ENCODE results near the gene PPHLN1. TPM values are rescaled to one million over a fixed set of nuclear protein-coding genes. Genes with fewer than 3 reads are reported as not detected.

The PPHLN1 gene
- polyA plus RNA-seq, 3 donors: 40.7 to 74.8 (median 68.7) TPM

- intact Hi-C loops (cut with micrococcal nuclease): no loop called here
- H3K9ac ChIP-seq (ENCODE audit: insufficient read depth, low read length, poor library complexity, severe bottlenecking): no peak overlapping the region
- no peaks in the 10 kb centered on the region for H3K27me3 Mint-ChIP-seq (ENCODE audit: low read depth in 3 of 3)
- no peaks in the 10 kb centered on the region for H3K79me2 ChIP-seq (ENCODE audit: insufficient read depth, low read length)
- no peaks in the 10 kb centered on the region for H3K36me3 ChIP-seq (replicated peaks in 1 of 2; ENCODE audit: control insufficient read depth in 1 of 2, insufficient read depth in 2 of 2, low read length in 2 of 2)
- H3K4me2 ChIP-seq (replicated peaks; ENCODE audit: extremely low read depth, low read length, poor library complexity, severe bottlenecking): no peak overlapping the region
- DNase-seq: no peak
- H3K27ac ChIP-seq (ENCODE audit: low read depth in 1 of 2, low read length in 2 of 2): no peak overlapping the region
- no peaks in the 10 kb centered on the region for H3K9me3 ChIP-seq (replicated peaks in 1 of 2; ENCODE audit: control insufficient read depth in 1 of 2, insufficient read depth in 1 of 2, low read length in 2 of 2)
- no peak overlapping the region for H3K4me3 ChIP-seq (replicated peaks in 1 of 3; ENCODE audit: low read depth in 2 of 3, low read length in 3 of 3)
- TF ChIP-seq, protein P1, sequence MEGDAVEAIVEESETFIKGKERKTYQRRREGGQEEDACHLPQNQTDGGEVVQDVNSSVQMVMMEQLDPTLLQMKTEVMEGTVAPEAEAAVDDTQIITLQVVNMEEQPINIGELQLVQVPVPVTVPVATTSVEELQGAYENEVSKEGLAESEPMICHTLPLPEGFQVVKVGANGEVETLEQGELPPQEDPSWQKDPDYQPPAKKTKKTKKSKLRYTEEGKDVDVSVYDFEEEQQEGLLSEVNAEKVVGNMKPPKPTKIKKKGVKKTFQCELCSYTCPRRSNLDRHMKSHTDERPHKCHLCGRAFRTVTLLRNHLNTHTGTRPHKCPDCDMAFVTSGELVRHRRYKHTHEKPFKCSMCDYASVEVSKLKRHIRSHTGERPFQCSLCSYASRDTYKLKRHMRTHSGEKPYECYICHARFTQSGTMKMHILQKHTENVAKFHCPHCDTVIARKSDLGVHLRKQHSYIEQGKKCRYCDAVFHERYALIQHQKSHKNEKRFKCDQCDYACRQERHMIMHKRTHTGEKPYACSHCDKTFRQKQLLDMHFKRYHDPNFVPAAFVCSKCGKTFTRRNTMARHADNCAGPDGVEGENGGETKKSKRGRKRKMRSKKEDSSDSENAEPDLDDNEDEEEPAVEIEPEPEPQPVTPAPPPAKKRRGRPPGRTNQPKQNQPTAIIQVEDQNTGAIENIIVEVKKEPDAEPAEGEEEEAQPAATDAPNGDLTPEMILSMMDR (IDR thresholded peaks at IDR 0.05): no peak
- H3K4me1 ChIP-seq (ENCODE audit: control insufficient read depth in 1 of 2, insufficient read depth in 2 of 2, low read length in 2 of 2): peaks cover 14 to 17% of the 10 kb centered on the region in 2 donors
- peaks cover 0 to 3% (median 0%) of the 10 kb centered on the region in 7 donors for H3K9me3 Mint-ChIP-seq
- no peak overlapping the region for H2AFZ ChIP-seq (ENCODE audit: insufficient read depth, low read depth, low read length, poor library complexity, severe bottlenecking)
- no peaks in the 10 kb centered on the region for H3K27me3 ChIP-seq (ENCODE audit: control insufficient read depth in 2 of 2, insufficient read depth in 2 of 2, low read length in 2 of 2)
- no peaks in the 10 kb centered on the region for H4K20me1 ChIP-seq (ENCODE audit: insufficient read depth, low read length)
- H3K4me3 Mint-ChIP-seq: no peak overlapping the region
- H3K27ac Mint-ChIP-seq: no peak overlapping the region
- WGBS (ENCODE audit: insufficient coverage): 91% methylated on average over 1 of the region's 3 CpGs
- H3K36me3 Mint-ChIP-seq: no peaks in the 10 kb centered on the region
- peaks cover 18% of the 10 kb centered on the region for H3K4me1 Mint-ChIP-seq
These were observed 44.1 kb upstream of the PPHLN1 start for GRCh38 chr12:42281844-42282243.

- Histone ChIP-seq H3K4me1 (ENCODE audit: control insufficient read depth in 1 of 2, insufficient read depth in 2 of 2, low read length in 2 of 2) (peaks cover 14 to 17% of the 10 kb centered on the region in 2 donors), H3K27ac (ENCODE audit: low read depth in 1 of 2, low read length in 2 of 2) (no peak overlapping the region), H3K4me2 (replicated peaks; ENCODE audit: extremely low read depth, low read length, poor library complexity, severe bottlenecking) (no peak overlapping the region), H3K79me2 (ENCODE audit: insufficient read depth, low read length) (no peaks in the 10 kb centered on the region), H4K20me1 (ENCODE audit: insufficient read depth, low read length) (no peaks in the 10 kb centered on the region), H3K36me3 (replicated peaks in 1 of 2; ENCODE audit: control insufficient read depth in 1 of 2, insufficient read depth in 2 of 2, low read length in 2 of 2) (no peaks in the 10 kb centered on the region), H3K4me3 (replicated peaks in 1 of 3; ENCODE audit: low read depth in 2 of 3, low read length in 3 of 3) (no peak overlapping the region), H3K9me3 (replicated peaks in 1 of 2; ENCODE audit: control insufficient read depth in 1 of 2, insufficient read depth in 1 of 2, low read length in 2 of 2) (no peaks in the 10 kb centered on the region), H2AFZ (ENCODE audit: insufficient read depth, low read depth, low read length, poor library complexity, severe bottlenecking) (no peak overlapping the region), H3K9ac (ENCODE audit: insufficient read depth, low read length, poor library complexity, severe bottlenecking) (no peak overlapping the region), H3K27me3 (ENCODE audit: control insufficient read depth in 2 of 2, insufficient read depth in 2 of 2, low read length in 2 of 2) (no peaks in the 10 kb centered on the region)
- Mint-ChIP-seq H3K4me1 (peaks cover 18% of the 10 kb centered on the region), H3K27ac (no peak overlapping the region), H3K27me3 (ENCODE audit: low read depth in 3 of 3) (no peaks in the 10 kb centered on the region), H3K36me3 (no peaks in the 10 kb centered on the region), H3K4me3 (no peak overlapping the region), H3K9me3 (peaks cover 0 to 5% (median under 1%) of the 10 kb centered on the region in 7 donors)
- TF ChIP-seq, protein P1 (IDR thresholded peaks at IDR 0.05): no peak
- intact Hi-C loops (cut with micrococcal nuclease): no loop called here
- DNase-seq: no peak
- no CpG with 5 or more reads among the region's 2 CpGs for WGBS (ENCODE audit: insufficient coverage)
These were observed 43.7 kb upstream of the PPHLN1 start for GRCh38 chr12:42282294-42282693.
